ENCODE data around the gene PEF1. TPM values are rescaled to one million over a fixed set of nuclear protein-coding genes. Genes with fewer than 3 reads are reported as not detected.

PEF1 gene
- polyA plus RNA-seq, 3 donors = 27.8 to 67.3 (median 62.0) TPM

DNA sequence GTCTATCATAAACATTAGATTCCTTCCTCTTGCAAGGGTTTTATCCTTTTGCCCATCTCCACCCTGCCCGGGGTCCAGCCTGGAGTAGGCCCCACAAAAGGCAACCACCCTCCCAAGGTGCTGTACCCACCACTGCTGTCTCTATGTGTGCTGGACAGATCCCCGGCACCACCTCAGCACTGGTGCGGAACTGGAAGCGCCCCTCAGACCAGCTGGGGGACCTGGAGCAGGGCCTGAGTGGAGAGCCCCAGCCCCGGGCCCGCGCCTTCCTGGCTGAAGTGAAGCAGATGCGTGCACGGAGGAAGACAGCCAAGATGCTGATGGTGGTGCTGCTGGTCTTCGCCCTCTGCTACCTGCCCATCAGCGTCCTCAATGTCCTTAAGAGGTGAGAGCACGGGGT is 21.3 kb downstream of the PEF1 start:
- WGBS, 3 donors = 96 to 97% (median 96%) methylated on average over 12 of the region's 12 CpGs
- H3K27ac ChIP-seq (ENCODE audit: low read depth, low read length) = no peak overlapping the region

DNA sequence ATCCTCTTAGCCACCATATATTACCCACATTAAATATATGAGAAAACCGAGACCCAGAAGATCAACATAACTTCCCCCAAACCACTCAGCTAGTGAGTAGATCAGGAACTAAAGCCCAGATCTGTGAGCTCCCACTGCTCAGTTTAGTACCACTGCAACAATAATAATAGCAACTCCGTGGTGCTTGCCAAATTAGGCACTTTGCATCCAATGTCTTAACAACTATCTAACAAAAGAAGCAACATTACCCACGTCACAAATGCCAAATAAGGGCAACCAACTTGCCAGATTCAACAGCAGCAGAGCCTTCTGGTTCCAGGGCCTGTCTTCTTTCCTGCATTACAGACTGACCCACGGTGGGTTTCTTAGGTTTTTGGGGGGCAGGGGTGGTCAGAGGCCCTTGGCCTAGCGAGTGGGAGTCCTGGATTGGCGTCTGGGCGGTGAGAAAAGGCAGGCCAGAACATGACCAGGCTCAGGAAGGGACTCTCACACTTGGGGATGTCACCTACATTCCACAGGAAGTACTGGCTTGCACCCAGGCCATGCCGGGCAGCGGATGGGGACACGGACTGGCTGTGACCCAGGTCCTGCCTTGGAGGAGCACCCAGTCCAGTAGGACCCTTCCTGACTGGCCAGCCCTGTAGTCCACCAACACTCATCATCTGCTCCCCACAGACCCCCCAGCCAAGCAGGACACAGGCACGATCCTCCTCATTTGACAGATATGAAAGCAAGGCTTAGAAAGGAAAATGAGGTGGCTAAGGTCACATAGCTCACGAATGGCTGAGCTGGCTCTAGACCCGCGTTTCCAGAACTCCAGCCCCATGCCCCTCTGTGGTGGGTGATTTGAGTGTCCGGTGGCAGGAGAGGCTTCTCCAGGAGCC is 22.6 kb downstream of the PEF1 start:
- H3K27ac ChIP-seq (ENCODE audit: low read depth, low read length) = no peak overlapping the region

DNA sequence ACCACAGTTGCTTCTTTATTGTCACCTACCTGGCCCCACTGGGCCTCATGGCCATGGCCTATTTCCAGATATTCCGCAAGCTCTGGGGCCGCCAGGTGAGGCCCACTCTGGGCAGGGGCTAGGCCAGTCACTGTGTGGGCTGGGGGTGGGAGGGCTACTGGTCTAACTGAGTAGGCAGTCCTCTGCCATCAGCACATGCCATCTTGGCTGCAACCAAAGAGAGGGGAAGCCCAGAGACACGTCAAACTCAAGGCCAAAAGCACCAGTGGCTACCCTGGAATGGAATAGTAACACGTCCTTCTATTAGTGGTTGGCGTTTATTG is 23.2 kb downstream of the PEF1 start:
- H3K27ac ChIP-seq (ENCODE audit: low read depth, low read length) = no peak overlapping the region
- 87 to 96% (median 94%) methylated on average over 5 of the region's 5 CpGs for WGBS, 3 donors

More for the DNA sequence above, 22.6 kb downstream of the PEF1 start:
- 78 to 90% (median 79%) methylated on average over 15 of the region's 15 CpGs for WGBS, 3 donors

DNA sequence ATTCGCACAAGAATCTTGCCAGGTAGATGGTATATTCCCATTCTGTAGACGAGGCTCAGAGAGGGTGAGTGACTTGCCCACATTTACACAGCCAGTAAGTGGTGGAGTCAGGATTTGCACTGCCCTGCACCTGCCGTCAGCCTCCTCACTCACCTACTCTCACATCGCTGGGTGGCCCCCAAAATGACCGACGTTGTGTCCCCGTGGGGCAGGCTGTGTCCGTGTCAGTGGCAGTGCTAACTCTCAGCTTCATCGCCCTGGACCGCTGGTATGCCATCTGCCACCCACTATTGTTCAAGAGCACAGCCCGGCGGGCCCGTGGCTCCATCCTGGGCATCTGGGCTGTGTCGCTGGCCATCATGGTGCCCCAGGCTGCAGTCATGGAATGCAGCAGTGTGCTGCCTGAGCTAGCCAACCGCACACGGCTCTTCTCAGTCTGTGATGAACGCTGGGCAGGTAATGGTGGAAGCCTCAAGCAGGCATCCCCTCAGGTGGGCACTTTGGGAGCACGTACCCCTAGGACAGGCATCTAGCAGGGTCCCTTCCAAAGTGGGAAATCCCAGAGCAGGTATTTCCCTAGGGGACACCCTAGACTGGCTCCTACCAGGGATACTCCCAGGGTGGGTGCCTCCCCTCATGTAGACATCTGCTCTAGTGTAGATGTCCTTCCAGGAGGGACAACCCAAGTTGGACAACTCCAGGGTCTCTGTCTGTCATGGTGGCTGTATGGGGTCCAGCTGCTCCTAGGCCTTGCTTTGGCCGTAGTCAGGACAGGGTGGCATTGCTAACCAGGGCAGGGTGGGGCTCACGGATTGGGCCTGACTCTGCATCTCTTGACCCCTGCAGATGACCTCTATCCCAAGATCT is 23.8 kb downstream of the PEF1 start:
- no peak overlapping the region for H3K27ac ChIP-seq (ENCODE audit: low read depth, low read length)
- 92 to 96% (median 94%) methylated on average over 20 of the region's 20 CpGs for WGBS, 3 donors

DNA sequence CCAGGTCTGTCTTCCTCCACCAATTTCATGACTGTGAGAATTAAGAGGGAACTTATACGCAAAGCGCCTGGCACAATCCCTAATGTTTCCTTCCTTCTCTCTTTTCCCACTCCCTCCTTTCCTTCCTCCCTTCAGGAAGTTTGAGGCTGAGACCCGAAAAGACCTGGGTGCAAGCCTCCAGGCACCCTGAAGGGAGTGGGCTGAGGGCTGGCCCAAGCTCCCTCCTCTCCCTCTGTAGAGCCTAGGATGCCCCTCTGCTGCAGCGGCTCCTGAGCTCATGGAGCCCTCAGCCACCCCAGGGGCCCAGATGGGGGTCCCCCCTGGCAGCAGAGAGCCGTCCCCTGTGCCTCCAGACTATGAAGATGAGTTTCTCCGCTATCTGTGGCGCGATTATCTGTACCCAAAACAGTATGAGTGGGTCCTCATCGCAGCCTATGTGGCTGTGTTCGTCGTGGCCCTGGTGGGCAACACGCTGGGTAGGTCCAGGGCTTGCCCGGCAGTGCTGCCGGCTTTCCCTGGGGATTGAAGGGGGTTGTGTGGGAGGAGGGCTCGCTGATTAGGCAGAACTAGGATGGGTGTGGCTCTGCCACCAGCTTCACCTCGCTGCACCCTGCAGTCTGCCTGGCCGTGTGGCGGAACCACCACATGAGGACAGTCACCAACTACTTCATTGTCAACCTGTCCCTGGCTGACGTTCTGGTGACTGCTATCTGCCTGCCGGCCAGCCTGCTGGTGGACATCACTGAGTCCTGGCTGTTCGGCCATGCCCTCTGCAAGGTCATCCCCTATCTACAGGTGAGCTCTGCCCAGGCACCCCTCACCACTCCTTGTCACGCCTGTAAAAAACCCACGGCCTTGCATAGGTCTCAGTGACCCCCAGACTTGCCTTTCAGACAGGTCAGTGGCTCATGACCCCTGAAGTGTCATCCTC is 25.5 kb downstream of the PEF1 start:
- 73 to 83% (median 82%) methylated on average over 23 of the region's 23 CpGs for WGBS, 3 donors
- H3K27ac ChIP-seq (ENCODE audit: low read depth, low read length) = no peak overlapping the region

DNA sequence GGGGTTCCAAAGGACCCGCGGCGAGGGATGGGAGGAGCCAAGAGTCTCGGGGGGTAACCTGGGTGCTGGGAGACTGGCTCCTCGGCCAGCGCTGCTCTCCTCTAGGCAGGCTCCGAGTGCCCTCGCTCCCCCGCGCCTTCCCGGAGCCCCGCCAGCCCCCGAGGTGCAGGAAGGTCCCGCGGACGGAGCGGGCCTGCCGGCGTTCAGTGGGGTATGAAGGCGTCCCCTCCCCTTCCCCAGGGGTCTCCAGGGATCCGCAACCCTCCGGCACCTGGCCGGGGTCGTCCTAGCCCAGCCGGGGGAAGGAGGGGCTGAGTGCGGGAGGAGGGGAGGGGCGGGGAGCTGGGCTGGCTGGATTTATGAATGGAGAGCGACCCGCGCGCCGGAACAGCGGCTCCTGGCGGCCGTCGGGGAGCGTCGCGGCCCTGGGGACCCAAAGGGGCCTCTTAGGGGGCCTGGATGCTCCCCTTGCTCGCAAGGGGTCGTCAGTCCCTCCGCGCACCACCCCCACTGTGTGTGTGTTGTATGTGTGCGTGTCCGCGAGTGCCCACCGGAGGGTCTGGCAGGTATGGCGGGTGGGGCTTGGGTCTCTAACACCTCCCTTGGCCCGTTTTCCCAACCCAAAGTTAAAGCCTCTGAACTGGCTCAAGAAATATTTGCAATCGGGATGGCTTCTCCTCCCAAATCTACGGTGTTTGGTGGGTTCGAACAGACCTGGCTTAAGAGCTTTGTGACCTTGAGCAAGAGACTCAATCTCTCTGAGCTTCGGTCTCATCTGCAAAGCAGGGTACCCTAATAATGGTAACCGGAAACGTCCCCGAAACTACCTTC is 26.5 kb downstream of the PEF1 start:
- H3K27ac ChIP-seq (ENCODE audit: low read depth, low read length) = no peak overlapping the region
- 12 to 13% (median 13%) methylated on average over 41 to 56 of the region's 56 CpGs for WGBS, 3 donors

DNA sequence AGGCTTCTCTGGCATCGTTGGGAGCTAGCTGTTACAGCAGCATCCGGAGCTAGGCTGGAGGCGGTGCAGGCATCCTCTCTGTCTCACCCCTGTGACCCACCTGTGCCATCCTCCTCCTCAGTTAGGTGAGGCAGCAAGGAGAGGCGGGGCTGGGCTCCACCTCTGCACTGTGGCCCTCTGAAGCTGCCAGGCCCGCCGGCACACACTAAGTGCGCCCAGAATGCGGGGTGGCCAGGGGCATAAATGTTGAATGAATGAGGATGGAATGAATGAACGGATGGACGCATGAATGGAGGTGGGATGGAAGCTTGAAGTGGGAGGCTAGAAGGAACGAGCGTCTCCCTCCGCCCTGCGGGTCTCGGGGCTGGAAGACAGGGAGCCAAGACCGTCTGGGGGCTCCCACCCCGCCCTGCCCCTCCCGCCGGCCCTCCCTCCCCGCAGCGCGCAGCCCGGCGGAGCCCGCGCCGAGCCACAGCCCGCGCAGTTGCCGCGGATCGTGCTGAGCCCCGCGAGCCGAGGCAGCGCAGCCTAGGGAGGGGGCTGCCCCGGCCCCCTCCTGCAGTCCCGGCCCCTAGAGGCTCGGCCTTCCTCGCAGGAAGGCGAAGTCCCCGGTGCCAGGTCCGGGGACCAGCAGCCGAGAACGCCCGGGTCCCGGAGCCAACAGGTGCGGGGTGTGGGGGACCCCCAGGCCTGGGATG is 27.3 kb downstream of the PEF1 start, which contains the start of gene HCRTR1:
TSS of gene HCRTR1 (plus strand) at position 472 of the 698 bp plus-strand sequence. CDS start 1,504 bp downstream, outside the sequence.
- H3K27ac ChIP-seq (ENCODE audit: low read depth, low read length) = no peak within 1 kb of the TSS
- WGBS, 3 donors = 9 to 12% (median 10%) methylated on average over 40 to 48 of the region's 48 CpGs

DNA sequence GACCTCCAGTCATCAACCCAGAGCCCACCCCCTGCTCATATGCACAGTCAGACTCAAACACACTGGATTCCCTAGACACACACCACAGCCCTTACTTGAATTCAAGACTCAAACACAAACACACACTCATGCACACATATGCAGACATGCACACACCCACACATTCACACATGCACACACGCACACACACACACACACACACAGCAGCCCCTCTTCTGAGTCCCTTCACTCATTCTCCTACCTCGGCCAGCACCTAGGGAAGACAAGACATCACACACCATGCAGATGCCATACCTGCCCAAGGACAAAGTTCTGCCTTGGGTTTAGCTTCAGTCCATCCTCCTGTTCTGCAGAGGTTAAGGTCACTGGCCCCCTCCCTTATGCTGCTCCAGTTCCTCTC is 28.7 kb downstream of the PEF1 start:
- no peak overlapping the region for H3K27ac ChIP-seq (ENCODE audit: low read depth, low read length)
- WGBS, 3 donors = 71 to 78% (median 71%) methylated on average over 2 of the region's 2 CpGs

DNA sequence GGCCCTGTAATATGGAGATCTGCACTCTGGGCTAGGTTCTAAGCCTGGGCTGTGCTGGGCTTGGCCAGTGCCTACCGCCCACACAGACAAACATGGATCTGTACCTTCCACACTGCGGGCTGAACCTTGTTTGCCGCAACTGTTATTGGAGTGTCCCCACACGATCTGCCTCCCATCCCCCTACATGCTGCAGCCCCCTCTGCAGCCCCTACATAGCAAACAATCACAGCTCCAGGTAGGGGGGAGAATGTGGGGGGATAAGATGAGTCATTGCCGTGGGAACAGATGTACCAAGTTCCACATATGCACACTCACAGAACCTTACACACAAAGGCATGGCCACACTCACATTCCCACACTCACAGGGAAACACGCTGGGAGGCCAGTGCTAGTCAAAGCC is 29.3 kb downstream of the PEF1 start:
- no peak overlapping the region for H3K27ac ChIP-seq (ENCODE audit: low read depth, low read length)
- 91 to 96% (median 93%) methylated on average over 6 of the region's 6 CpGs for WGBS, 3 donors

DNA sequence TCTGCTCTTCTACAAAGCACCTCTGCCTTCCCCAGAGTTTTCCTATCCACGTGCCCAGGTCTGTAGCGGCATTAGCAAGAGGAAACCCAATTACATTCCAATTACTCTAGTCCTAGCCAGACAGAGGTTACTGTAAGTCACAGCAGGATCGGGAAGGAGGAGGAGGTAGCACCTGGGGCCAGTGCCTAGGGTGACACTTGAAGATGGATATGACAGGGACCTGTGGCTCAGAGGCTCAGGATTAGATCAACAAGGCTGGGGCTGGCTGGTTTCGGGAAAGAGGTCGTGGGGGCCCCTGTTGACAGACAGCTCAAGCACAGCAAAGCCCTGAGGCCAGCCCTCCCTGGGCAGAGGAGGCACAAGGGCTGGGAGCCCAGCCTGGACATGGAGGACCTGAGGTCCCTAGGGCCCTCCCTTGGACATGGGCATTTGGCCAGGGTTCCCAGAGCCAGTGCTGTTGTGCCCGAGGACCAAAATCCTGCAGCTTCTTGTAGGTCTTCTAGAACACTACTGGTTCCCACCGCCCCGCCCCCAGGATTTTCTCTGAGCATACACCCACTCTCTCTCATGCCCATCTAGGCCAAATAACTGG is 30.2 kb downstream of the PEF1 start:
- WGBS, 3 donors = 68 to 84% (median 81%) methylated on average over 8 of the region's 8 CpGs
- H3K27ac ChIP-seq (ENCODE audit: low read depth, low read length) = no peak overlapping the region

DNA sequence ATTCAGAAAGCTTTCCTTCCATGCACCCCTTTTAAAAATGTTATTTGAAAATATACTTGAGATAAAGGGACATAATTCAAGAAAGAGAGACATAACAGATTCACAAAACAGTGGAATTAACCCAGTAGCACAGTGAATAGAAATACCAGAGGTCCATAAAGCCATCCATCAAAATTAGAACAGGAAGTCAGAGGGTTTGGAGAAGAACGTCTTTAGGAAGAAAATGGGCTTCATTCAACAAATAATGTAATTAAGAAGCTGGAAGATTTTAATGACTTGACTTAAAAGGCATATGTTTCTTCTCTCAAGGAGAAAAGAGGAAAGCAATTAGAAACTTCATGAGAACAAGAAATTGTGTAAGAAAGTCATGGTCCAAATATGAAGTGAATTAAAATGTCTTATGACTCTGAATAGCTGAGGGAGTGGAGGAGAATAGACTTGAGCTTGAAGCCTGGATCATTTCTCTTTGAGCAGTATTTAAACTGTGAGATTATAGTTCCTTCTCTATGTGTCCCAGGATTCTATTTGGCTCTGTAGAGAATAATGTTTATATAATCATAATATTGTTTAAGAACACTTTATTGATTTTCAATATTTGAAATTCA is 35.1 kb downstream of the PEF1 start:
- H3K27ac ChIP-seq (ENCODE audit: low read depth, low read length) = no peak overlapping the region
- 5 to 32% (median 8%) methylated on average over 1 of the region's 1 CpG for WGBS, 3 donors

DNA sequence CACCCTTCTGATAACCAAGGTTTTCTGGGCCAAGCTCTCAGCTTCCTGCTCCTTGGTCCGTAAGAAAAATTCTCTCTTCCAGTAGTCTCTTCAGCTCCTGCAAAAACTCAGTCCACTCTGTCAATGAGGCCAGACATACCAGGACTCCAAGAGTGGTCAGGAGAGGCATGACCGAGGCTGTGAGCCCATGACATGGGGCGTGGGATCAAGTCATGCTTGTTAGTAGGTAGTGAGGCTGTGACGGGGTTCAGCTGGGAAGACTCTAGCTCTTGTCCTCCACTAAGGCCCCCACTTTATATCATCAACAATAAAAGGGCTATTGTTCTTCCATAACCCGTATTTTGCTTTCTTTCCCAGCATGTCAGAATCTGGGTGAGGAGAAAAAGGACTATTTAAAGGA is 37.3 kb downstream of the PEF1 start:
- WGBS, 3 donors = 86 to 98% (median 93%) methylated on average over 5 of the region's 5 CpGs
- no peak overlapping the region for H3K27ac ChIP-seq (ENCODE audit: low read depth, low read length)

DNA sequence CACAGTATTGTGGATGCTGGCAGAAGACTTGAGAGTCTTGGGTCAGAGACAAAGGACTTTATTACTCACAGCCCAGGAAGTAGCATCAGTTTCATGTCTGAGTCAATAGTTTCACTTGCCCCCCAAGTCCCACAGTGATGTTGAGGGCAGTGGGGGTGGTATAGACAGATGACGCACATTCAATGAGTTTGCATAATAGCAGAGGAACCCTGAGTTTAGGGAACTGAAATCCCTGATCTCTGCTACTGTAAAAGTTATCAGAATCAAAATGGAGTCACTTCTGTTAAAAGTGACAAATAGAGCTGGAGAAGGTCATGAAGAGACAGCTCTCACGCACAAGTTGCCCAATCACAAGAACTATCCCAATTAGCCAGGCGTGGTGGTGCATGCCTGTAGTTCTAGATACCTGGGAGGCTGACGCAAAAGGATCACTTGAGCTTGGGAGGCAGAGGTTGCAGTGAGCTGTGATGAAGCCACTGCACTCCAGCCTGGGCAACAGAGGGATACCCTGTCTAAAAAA is 38.7 kb downstream of the PEF1 start:
- 77 to 89% (median 89%) methylated on average over 4 of the region's 4 CpGs for WGBS, 3 donors
- H3K27ac ChIP-seq (ENCODE audit: low read depth, low read length) = no peak overlapping the region

DNA sequence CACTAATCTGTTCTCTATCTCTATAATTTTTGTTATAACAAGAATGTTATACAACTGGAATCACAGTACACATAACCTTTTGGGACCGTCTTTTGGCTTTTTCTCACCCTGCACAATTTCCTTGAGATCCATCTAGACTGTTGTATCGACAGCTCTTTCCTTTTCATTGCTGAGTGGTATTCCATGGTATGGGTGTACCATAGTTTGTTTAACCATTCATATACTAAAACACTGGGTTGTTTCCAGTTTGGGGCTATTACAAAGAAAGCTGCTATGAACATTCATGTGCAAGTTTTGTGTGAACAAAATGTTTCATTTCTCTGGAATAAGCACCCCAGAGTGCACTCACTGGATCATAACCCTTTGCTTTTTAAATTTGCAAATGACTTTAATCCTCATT is 42.6 kb downstream of the PEF1 start:
- H3K27ac ChIP-seq (ENCODE audit: low read depth, low read length) = no peak overlapping the region
- 91 to 97% (median 97%) methylated on average over 2 of the region's 2 CpGs for WGBS, 3 donors

DNA sequence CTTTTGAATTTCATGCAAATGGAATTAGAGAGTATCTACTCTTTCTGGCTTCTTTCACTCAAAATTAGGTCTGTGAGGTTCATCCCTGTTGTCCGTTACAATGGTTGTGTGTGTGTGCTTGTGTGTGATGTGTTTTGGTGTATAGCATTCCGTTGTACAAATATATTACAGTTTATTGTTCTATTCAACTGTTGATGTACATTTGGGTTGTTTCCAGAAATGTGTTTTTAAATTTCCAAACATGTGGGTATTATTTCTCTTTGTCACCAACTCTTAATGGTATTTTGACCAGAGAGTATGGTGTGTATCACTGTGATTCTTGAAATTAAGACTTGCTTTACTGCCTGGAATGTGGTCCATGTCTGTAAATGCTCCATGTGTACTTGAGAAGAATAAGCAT is 44.0 kb downstream of the PEF1 start:
- no peak overlapping the region for H3K27ac ChIP-seq (ENCODE audit: low read depth, low read length)
- WGBS, 3 donors = 75 to 78% (median 76%) methylated on average over 2 of the region's 2 CpGs

DNA sequence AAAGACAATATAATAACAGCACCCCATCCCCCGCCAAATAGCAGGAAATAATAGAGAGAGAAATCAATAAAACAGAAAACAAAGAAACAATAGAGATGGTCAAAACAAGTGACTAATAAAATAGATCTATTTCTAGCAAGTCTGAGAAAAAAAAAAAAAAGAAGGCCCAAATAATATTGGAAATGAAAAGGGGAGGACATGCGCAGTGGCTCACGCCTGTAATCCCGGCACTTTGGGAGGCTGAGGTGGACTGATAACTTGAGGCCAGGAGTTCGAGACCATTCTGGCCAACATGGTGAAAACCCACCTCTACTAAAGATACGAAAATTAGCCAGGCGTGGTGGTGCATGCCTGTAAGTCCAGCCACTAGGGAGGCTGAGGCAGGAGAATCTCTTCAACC is 45.7 kb downstream of the PEF1 start:
- no peak overlapping the region for H3K27ac ChIP-seq (ENCODE audit: low read depth, low read length)
- 87 to 90% (median 89%) methylated on average over 7 of the region's 7 CpGs for WGBS, 3 donors
